ENCODE data around the gene NXNL1. TPM values are rescaled to one million over a fixed set of nuclear protein-coding genes. Genes with fewer than 3 reads are reported as not detected.

Gene NXNL1
- total and polyA plus RNA-seq, 2 donors (not counting 1 experiment from before 2014, with no cell fraction given), result not detected

DNA sequence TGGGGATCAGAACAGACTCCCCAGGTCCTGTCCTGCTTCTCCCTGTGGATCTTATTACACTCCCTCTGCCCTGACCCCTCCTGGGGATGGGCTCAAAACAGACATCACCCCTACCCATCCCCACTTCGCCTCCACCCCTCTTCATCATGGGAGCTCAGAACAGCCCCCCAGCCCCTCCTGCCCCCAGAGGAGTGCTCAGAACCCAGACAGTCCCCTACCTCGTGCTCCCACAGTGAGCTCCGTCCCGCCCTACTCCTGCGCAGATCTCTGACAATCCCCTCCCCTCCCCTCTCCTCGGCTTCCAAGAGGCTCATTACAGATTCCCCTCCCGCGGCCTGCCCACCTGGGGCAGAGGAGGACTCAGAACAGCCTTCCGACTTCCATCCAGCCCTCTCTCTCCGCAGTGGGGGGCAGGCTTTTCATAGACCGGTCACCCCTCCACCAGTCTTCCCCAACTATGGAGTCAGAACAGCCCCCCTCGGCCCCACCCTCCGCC is 6.1 kb downstream of the NXNL1 start:
- no peak overlapping the region for H3K9ac ChIP-seq (ENCODE audit: insufficient read depth, low read length)
- H3K27me3 ChIP-seq (ENCODE audit: control insufficient read depth, insufficient read depth, low read length), result peaks cover 18% of the 10 kb centered on the region
- no peaks in the 10 kb centered on the region for H3K79me2 ChIP-seq (ENCODE audit: control insufficient read depth, insufficient read depth, low read length)
- H3K36me3 ChIP-seq (ENCODE audit: control insufficient read depth, insufficient read depth, low read length), result no peaks in the 10 kb centered on the region
- H4K20me1 ChIP-seq (ENCODE audit: control insufficient read depth, extremely low read depth, insufficient read depth, low read length), result no peaks in the 10 kb centered on the region
- no peak overlapping the region for H3K27ac ChIP-seq (ENCODE audit: insufficient read depth, low read length)
- no peak overlapping the region for H2AFZ ChIP-seq (ENCODE audit: low read length)
- TF ChIP-seq EZH2 (IDR thresholded peaks at IDR 0.05; ENCODE audit: low read length, missing control alignments), result peak; percentile 86
- TF ChIP-seq, protein P1, sequence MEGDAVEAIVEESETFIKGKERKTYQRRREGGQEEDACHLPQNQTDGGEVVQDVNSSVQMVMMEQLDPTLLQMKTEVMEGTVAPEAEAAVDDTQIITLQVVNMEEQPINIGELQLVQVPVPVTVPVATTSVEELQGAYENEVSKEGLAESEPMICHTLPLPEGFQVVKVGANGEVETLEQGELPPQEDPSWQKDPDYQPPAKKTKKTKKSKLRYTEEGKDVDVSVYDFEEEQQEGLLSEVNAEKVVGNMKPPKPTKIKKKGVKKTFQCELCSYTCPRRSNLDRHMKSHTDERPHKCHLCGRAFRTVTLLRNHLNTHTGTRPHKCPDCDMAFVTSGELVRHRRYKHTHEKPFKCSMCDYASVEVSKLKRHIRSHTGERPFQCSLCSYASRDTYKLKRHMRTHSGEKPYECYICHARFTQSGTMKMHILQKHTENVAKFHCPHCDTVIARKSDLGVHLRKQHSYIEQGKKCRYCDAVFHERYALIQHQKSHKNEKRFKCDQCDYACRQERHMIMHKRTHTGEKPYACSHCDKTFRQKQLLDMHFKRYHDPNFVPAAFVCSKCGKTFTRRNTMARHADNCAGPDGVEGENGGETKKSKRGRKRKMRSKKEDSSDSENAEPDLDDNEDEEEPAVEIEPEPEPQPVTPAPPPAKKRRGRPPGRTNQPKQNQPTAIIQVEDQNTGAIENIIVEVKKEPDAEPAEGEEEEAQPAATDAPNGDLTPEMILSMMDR (conservative IDR thresholded peaks at IDR 0.05 in 1 of 2, IDR thresholded peaks at IDR 0.05 in 1 of 2; ENCODE audit: low read depth in 1 of 2, low read length in 2 of 2), result no peak
- no peak overlapping the region for H3K4me2 ChIP-seq (ENCODE audit: extremely low read depth, insufficient read depth, low read length)
- no peaks in the 10 kb centered on the region for H3K9me3 ChIP-seq (ENCODE audit: control insufficient read depth, insufficient read depth, low read depth, low read length)
- no peak overlapping the region for H3K4me3 ChIP-seq (replicated peaks in 1 of 4; ENCODE audit: control extremely low read depth in 1 of 4, insufficient read depth in 1 of 4, low read depth in 3 of 4, low read length in 4 of 4)
- no peak for DNase-seq (ENCODE audit: low read depth in 2 of 2)
- H3K4me1 ChIP-seq (ENCODE audit: control insufficient read depth, extremely low read depth, insufficient read depth, low read length), result no peaks in the 10 kb centered on the region

DNA sequence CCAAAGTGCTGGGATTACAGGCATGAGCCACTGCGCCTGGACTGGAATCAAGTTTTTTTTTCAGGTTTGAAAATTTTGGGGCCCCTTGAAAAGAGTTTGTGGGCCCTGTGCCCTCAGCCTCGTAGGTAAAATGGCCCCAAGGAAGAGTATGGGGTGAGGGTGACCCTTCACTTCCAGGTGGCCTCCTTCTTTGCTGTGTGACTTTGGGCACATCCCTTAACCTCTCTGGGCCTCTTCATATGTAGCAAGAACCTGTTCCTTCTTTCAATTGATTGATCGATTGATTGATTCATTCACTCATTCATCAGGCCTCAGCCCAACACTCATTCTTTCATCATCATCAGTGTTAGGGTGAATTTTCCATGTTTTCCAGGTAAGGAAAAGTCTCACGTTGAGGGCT is 8.9 kb downstream of the NXNL1 start:
- Histone ChIP-seq H3K27ac (ENCODE audit: insufficient read depth, low read length) (no peak overlapping the region), H2AFZ (ENCODE audit: low read length) (no peak overlapping the region), H3K9ac (ENCODE audit: insufficient read depth, low read length) (no peak overlapping the region), H3K4me2 (ENCODE audit: extremely low read depth, insufficient read depth, low read length) (no peak overlapping the region), H3K27me3 (ENCODE audit: control insufficient read depth, insufficient read depth, low read length) (peaks cover 20% of the 10 kb centered on the region), H3K9me3 (ENCODE audit: control insufficient read depth, insufficient read depth, low read depth, low read length) (no peaks in the 10 kb centered on the region), H4K20me1 (ENCODE audit: control insufficient read depth, extremely low read depth, insufficient read depth, low read length) (no peaks in the 10 kb centered on the region), H3K4me1 (ENCODE audit: control insufficient read depth, extremely low read depth, insufficient read depth, low read length) (no peaks in the 10 kb centered on the region), H3K4me3 (replicated peaks in 1 of 4; ENCODE audit: control extremely low read depth in 1 of 4, insufficient read depth in 1 of 4, low read depth in 3 of 4, low read length in 4 of 4) (no peak overlapping the region), H3K79me2 (ENCODE audit: control insufficient read depth, insufficient read depth, low read length) (no peaks in the 10 kb centered on the region), H3K36me3 (ENCODE audit: control insufficient read depth, insufficient read depth, low read length) (no peaks in the 10 kb centered on the region)
- TF ChIP-seq, protein P1 (conservative IDR thresholded peaks at IDR 0.05 in 1 of 2, IDR thresholded peaks at IDR 0.05 in 1 of 2; ENCODE audit: low read depth in 1 of 2, low read length in 2 of 2), result no peak
- TF ChIP-seq EZH2 (IDR thresholded peaks at IDR 0.05; ENCODE audit: low read length, missing control alignments), result no peak
- no peak for DNase-seq (ENCODE audit: low read depth in 2 of 2)

DNA sequence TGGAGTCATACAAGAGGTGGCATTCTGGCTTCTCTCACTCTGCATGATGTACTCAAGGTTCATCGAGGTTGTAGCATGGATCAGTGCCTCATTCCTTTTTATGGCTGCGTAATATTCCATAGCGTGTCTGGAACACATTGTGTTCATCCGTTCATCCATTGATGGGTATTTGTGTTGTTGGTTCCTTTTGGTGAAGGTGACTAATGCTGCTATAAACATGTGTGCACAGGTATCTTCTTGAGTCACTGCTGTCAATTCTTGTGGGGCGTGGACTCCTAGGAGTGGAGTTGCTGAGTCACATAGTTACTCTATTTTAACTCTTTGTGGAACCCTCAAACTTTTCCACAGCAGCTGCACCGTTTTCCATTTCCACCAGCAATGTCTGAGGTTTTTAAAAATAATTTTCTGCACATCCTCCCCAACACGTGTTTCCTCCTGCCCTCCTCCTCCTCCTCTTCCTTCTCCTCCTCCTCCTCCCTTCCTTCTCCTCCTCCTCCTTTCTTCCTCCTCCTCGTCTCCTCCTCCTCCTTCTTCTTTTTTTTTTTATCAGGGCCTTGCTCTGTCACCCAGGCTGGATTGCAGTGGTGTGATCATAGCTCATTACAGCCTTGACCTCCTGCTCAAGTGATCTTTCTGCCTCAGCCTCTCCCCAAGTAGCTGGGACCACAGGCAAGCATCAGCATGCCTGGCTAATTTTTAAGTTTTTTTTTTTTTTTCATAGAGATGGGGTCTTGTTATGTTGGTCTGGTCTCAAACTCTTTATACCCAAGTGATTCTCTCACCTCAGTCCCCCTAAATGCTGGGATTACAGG is 10.3 kb downstream of the NXNL1 start:
- Histone ChIP-seq H3K4me3 (replicated peaks in 1 of 4; ENCODE audit: control extremely low read depth in 1 of 4, insufficient read depth in 1 of 4, low read depth in 3 of 4, low read length in 4 of 4) (no peak overlapping the region), H3K36me3 (ENCODE audit: control insufficient read depth, insufficient read depth, low read length) (no peaks in the 10 kb centered on the region), H3K4me1 (ENCODE audit: control insufficient read depth, extremely low read depth, insufficient read depth, low read length) (no peaks in the 10 kb centered on the region), H4K20me1 (ENCODE audit: control insufficient read depth, extremely low read depth, insufficient read depth, low read length) (no peaks in the 10 kb centered on the region), H3K27me3 (ENCODE audit: control insufficient read depth, insufficient read depth, low read length) (peaks cover 15% of the 10 kb centered on the region), H3K27ac (ENCODE audit: insufficient read depth, low read length) (no peak overlapping the region), H3K4me2 (ENCODE audit: extremely low read depth, insufficient read depth, low read length) (no peak overlapping the region), H2AFZ (ENCODE audit: low read length) (no peak overlapping the region), H3K79me2 (ENCODE audit: control insufficient read depth, insufficient read depth, low read length) (no peaks in the 10 kb centered on the region), H3K9ac (ENCODE audit: insufficient read depth, low read length) (no peak overlapping the region), H3K9me3 (ENCODE audit: control insufficient read depth, insufficient read depth, low read depth, low read length) (no peaks in the 10 kb centered on the region)
- no peak for DNase-seq (ENCODE audit: low read depth in 2 of 2)
- TF ChIP-seq, protein P1 (conservative IDR thresholded peaks at IDR 0.05 in 1 of 2, IDR thresholded peaks at IDR 0.05 in 1 of 2; ENCODE audit: low read depth in 1 of 2, low read length in 2 of 2), result no peak
- no peak for TF ChIP-seq EZH2 (IDR thresholded peaks at IDR 0.05; ENCODE audit: low read length, missing control alignments)

Data from fibroblast of lung (primary cell).